HG02798 (cell line): ENCODE data around the gene COL4A4.
"Not testable (repeated sequence)": the region's sequence is repeated elsewhere in the genome, so short reads cannot be mapped to it uniquely, and the experiment has no call there.

Experiments
- ATAC-seq: cut with Tn5 transposase; IDR thresholded peaks from one replicate; pipeline ENCODE4 v1.9.1; 2021; ENCODE audit warnings: mild to moderate bottlenecking; ENCODE audit not compliant: unreplicated experiment, poor library complexity

The COL4A4 gene

GRCh38 chr2:227117852-227118251 is 46.2 kb downstream of the COL4A4 start:
- no peak for ATAC-seq

- peak; percentile 48 for ATAC-seq
Observed at GRCh38 chr2:227117027-227117426, 47.0 kb downstream of the COL4A4 start.

GRCh38 chr2:227115761-227116160 is 48.2 kb downstream of the COL4A4 start:
- no peak for ATAC-seq

- ATAC-seq = peak; percentile 57
Observed at GRCh38 chr2:227106845-227107759, 56.9 kb downstream of the COL4A4 start.

GRCh38 chr2:227103583-227103982 is 60.4 kb downstream of the COL4A4 start:
- ATAC-seq = no peak

- ATAC-seq = no peak
Observed at GRCh38 chr2:227099340-227099739, 64.7 kb downstream of the COL4A4 start.

GRCh38 chr2:227098162-227098515 is 65.9 kb downstream of the COL4A4 start:
- ATAC-seq = no peak

GRCh38 chr2:227097495-227098161 is 66.4 kb downstream of the COL4A4 start:
- no peak for ATAC-seq

GRCh38 chr2:227095346-227095745 is 68.7 kb downstream of the COL4A4 start:
- ATAC-seq = no peak

GRCh38 chr2:227082286-227082685 is 81.7 kb downstream of the COL4A4 start:
- peak; percentile 95 for ATAC-seq

- no peak for ATAC-seq
Observed at GRCh38 chr2:227079726-227080125, 84.3 kb downstream of the COL4A4 start.

- ATAC-seq = not testable (repeated sequence)
Observed at GRCh38 chr2:227065065-227065464, 98.9 kb downstream of the COL4A4 start.

- ATAC-seq = no peak
Observed at GRCh38 chr2:227058888-227059399, 105.1 kb downstream of the COL4A4 start.

- ATAC-seq = no peak
Observed at GRCh38 chr2:227057743-227058447, 106.1 kb downstream of the COL4A4 start.

GRCh38 chr2:227057060-227057459 is 106.9 kb downstream of the COL4A4 start:
- ATAC-seq = no peak

GRCh38 chr2:227054006-227054405 is 110.0 kb downstream of the COL4A4 start:
- ATAC-seq = no peak

GRCh38 chr2:227052879-227053278 is 111.1 kb downstream of the COL4A4 start:
- ATAC-seq = no peak

- ATAC-seq = no peak
Observed at GRCh38 chr2:227043981-227044380, 120.0 kb downstream of the COL4A4 start.

- ATAC-seq = no peak
Observed at GRCh38 chr2:227038550-227039189, 125.3 kb downstream of the COL4A4 start.

- ATAC-seq = no peak
Observed at GRCh38 chr2:227036527-227036926, 127.5 kb downstream of the COL4A4 start.
